Pancreas (tissue), 10 donors: ENCODE results near the gene NUB1. TPM values are rescaled to one million over a fixed set of nuclear protein-coding genes. Genes with fewer than 3 reads are reported as not detected.

ENCODE experiments used
- ATAC-seq, 4 donors: fragments of 200-7000 bp; cut with Tn5 transposase; one replicate each; pipeline versions ENCODE4 v1.8.0 to v1.9.1; 2020; ENCODE audit warnings: mild to moderate bottlenecking in 4 of 4, moderate library complexity in 4 of 4
- DNase-seq, 6 donors: peaks; one replicate each; pipeline ENCODE4 v3.0.0-alpha.2; 2020
- FAIRE-seq: peaks from 2 replicates; lab custom pipeline; 2012; peaks lifted over from hg19 to GRCh38; lab: Jason Lieb, UNC
- H3K27ac ChIP-seq, 4 donors: fragments of 200-600 bp; sonication (generic); 1 replicate in 3 of 4; 2 replicates in 1 of 4; pipeline versions ENCODE4 v1.5.0 to v1.8.0; 2020
- H3K27me3 ChIP-seq, 4 donors: fragments of 200-600 bp; one replicate each; pipeline ENCODE4 v1.8.0; 2021
- H3K36me3 ChIP-seq, 3 donors: fragments of 200-600 bp; sonication (generic) in 1 of 3; one replicate each; pipeline versions ENCODE4 v1.5.0 to v1.8.0; 2020 to 2021
- H3K4me1 ChIP-seq, 3 donors: fragments of 200-600 bp; one replicate each; pipeline ENCODE4 v1.8.0; 2021
- H3K4me3 ChIP-seq, 4 donors: fragments of 200-600 bp; sonication (generic) in 2 of 4; one replicate each; pipeline versions ENCODE4 v1.5.0 to v1.8.0; 2020 to 2021
- H3K9me3 ChIP-seq, 4 donors: fragments of 200-600 bp; one replicate each; pipeline ENCODE4 v1.8.0; 2021
- CTCF ChIP-seq, 4 donors: fragments of 200-600 bp; sonication (generic) in 3 of 4; IDR thresholded peaks; one replicate each; pipeline versions ENCODE4 v1.5.0 to v1.8.0; 2021; ENCODE audit warnings: antibody characterized with exemption in 4 of 4
- WGBS, 2 donors: extraction: QIAGEN DNeasy Blood & Tissue Kit; methylation state at CpG; one replicate each; pipeline ENCODE4 v1.1.7; 2013; 5-methylcytosine and 5-hydroxymethylcytosine counted together
- intact Hi-C, 3 donors: fragments of 100-400 bp; cut with DNase I; formaldehyde crosslinking; loops; one replicate each; pipeline versions ENCODE4 v1.11.1 to v1.14.2; 2022
- polyA plus RNA-seq, 2 donors: library from polyadenylated mRNA; stranded (reverse); fragments of 200-250 nt; gene quantifications; one replicate each; pipeline ENCODE4 v1.2.3, GENCODE V29; 2013
- total RNA-seq, 6 donors: library from RNA; stranded (reverse); fragmentation: NEBNext Ultra II Directional in 4 of 6; extraction: Animal tissue kit (Norgen Biotek cat#: 25700) in 4 of 6; gene quantifications; one replicate each; pipeline versions ENCODE4 v1.2.1 to v1.2.4, GENCODE V29; 2021 to 2023
- donor health status: healthy with polysubstance abuse.
- donor health status: DM: no; HTN: no; CAD: no; lungs with moderate emphysema.
- donor health status: DM: no; HTN: no; CAD: no.
- donor health status: control.
- donor health status: control.
- donor health status: Bipolar disorder and iron deficiency.
- donor health status: DM: yes; HTN: yes; CAD: no.
- donor health status: DM: no; HTN: no; CAD: no.
- donor health status: DM: no; HTN: no; CAD: no.
- donor health status: DM: yes; HTN: yes; CAD: no.

NUB1 gene
- total and polyA plus RNA-seq, 8 donors: 19.5 to 30.6 (median 23.8) TPM

DNA sequence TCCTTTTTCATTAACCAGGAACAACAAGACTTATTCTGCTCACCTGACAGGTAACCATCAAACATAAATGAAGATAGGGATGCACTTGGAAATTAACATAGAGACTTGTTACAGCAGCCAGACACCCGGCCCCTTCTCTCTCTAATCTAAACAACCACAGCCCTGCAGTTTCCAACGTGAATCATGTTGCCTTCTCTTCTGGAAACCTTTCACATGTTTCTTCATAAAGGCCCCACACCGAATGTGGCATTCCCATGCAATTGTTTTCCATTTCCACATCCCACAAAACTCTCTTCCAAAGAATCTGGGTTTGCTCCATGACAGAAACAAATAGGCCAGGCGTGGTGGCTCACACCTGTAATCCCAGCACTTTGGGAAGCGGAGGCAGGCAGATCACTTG is 83.2 kb downstream of the NUB1 start:
- H3K9me3 ChIP-seq: no peaks in the 10 kb centered on the region
- WGBS, 2 donors: 82 to 85% methylated on average over 5 of the region's 5 CpGs
- intact Hi-C loops: no loop called here
- ATAC-seq (no peak), DNase-seq (peak in 1 of 6 donors; percentile 1), FAIRE-seq (no peak)
- TF ChIP-seq CTCF (IDR thresholded peaks at IDR 0.05): no peak
- H3K36me3 ChIP-seq: no peaks in the 10 kb centered on the region
- H3K4me3 ChIP-seq: no peak overlapping the region
- peaks cover 0 to 6% (median 0%) of the 10 kb centered on the region in 3 donors for H3K4me1 ChIP-seq
- H3K27ac ChIP-seq: no peak overlapping the region
- H3K27me3 ChIP-seq: no peaks in the 10 kb centered on the region

DNA sequence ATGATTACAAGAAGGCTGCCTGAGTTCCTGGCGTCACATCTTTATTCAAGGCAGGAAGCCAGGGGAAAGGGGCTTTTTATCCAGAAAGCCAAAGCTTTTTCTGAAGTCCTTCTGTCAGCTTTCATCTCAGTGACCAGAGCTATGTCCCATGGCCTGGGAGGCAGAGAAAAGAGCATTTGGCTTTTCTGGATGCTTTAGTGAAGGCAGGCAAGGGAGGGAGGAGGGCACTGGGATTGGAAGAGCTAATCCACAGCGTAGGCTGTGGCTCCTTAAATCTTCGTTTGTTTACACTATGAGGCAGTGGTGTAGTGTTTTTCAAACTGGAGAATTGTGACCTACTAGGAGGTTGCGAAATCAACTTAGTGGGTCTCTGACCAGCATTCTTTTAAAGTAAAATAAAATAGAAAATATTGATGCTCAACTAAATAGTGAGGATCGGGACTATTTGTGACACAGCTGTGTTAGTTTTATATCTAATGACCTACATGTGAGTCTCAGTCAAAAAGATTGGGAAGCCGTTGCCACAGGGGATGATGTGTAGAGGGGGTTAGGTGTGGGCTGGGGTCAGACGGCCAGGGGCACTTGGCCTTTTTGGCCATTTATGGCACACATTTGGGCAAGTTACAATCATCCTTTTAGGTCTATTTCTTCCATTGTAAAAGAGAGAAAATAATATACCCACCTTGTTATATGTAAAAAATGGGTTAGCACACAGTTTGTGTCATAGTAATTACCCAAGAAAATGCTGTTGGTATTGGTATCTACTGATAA is 84.2 kb downstream of the NUB1 start:
- peak in 1 of 4 donors; percentile 21 for ATAC-seq
- FAIRE-seq: no peak
- no peak for TF ChIP-seq CTCF (IDR thresholded peaks at IDR 0.05)
- 76 to 77% methylated on average over 7 of the region's 7 CpGs for WGBS, 2 donors
- intact Hi-C loops: no loop called here
- H3K4me3 ChIP-seq: no peak overlapping the region
- no peaks in the 10 kb centered on the region for H3K27me3 ChIP-seq
- peak overlapping the region in 1 of 4 donors; percentile 10 for H3K27ac ChIP-seq
- H3K36me3 ChIP-seq: no peaks in the 10 kb centered on the region
- H3K4me1 ChIP-seq: peaks cover 0 to 12% (median 0%) of the 10 kb centered on the region in 3 donors
- H3K9me3 ChIP-seq: no peaks in the 10 kb centered on the region
- DNase-seq: peak in 1 of 6 donors; percentile 8

GRCh38 chr7:151426441-151426903 is 84.9 kb downstream of the NUB1 start:
- Histone ChIP-seq H3K4me1 (peaks cover 0 to 12% (median 0%) of the 10 kb centered on the region in 3 donors), H3K27me3 (no peaks in the 10 kb centered on the region), H3K36me3 (no peaks in the 10 kb centered on the region), H3K4me3 (no peak overlapping the region), H3K9me3 (no peaks in the 10 kb centered on the region), H3K27ac (peak overlapping the region in 1 of 4 donors; percentile 10)
- DNase-seq (peak in 1 of 6 donors; percentile 28), FAIRE-seq (no peak), ATAC-seq (peak in 2 of 4 donors; percentile 6 to 9)
- 67 to 71% methylated on average over 14 of the region's 14 CpGs for WGBS, 2 donors
- TF ChIP-seq CTCF (IDR thresholded peaks at IDR 0.05): no peak
- intact Hi-C loops: no loop called here

DNA sequence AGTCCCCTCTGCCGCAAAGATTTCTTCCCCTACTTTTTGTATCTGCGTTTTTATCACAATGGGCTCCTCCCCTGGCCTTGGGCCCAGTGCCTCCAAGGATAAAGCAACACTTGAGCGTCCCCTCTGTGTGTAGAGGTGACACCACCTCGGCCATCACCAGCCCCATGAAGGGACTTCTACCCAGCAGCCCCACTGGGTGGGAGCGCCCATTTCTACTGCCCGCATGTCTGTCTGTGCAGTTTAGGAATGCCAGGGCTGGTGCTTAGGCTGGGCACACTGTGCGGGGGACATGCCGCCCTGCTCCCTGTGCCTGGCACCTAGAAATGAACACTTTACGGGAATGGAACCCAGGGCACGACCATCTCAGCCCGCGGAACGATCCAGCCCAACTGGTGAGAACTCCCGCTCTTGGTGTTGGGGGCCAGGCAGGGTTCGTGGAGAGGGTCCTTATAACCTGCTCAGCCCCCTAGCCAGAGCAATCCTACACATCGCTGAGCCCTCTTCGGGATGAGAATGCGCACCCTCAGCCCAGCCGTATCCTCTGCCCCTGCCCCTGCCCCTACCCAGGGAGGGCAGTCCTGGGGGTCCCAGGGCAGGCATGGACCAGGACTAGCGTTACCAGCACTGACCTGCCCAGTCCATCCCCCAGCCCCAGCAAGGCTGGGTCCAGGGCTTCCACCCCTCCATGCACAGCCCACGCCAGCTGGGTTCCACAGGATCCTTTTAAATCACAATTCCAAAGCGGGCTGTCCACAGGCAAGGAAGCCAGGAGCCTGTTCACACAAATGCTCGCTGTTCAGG is 85.5 kb downstream of the NUB1 start:
- no peak for TF ChIP-seq CTCF (IDR thresholded peaks at IDR 0.05)
- no peak for FAIRE-seq
- intact Hi-C loops: no loop called here
- WGBS, 2 donors: 82 to 86% methylated on average over 22 to 23 of the region's 23 CpGs
- Histone ChIP-seq H3K27ac (no peak overlapping the region), H3K4me1 (peaks cover 0 to 12% (median 0%) of the 10 kb centered on the region in 3 donors), H3K9me3 (no peaks in the 10 kb centered on the region), H3K4me3 (no peak overlapping the region), H3K27me3 (no peaks in the 10 kb centered on the region), H3K36me3 (no peaks in the 10 kb centered on the region)
- no peak for ATAC-seq
- peak in 1 of 6 donors; percentile 48 for DNase-seq
